ENCODE results near the gene HNRNPK. TPM values are rescaled to one million over a fixed set of nuclear protein-coding genes. Genes with fewer than 3 reads are reported as not detected.
A peak's percentile ranks its signal among the peaks of the same experiment; 100 is the strongest.

The HNRNPK gene
- total and polyA plus RNA-seq, 5 donors from 2014 or later = 617 to 1,033 (median 946) TPM

DNA sequence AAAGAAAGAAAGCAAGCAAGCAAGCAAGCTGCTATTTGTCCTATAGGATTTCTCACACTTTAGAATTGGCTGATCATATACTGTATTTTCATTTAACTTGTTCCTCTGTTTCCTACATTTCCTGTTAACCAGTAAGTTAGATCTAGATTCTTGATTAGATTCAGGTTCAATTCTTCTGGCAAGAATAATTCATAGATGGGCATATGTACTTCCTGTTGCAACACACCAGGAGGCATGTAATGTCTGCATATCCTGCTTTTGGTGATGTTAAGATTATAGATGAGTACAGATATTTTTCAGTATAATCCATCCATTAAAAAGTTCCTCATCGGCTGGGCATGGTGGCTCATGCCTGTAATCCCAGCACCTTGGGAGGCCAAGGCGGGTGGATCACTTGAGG, 48.0 kb downstream of the HNRNPK start:
- ATAC-seq (ENCODE audit: low read depth in 2 of 2) (no peak), DNase-seq (no peak)
- Mint-ChIP-seq H3K27me3 (no peaks in the 10 kb centered on the region), H3K27ac (no peak overlapping the region), H3K4me1 (peaks cover 0 to 9% (median 1%) of the 10 kb centered on the region in 4 donors), H3K9me3 (no peaks in the 10 kb centered on the region), H3K36me3 (no peaks in the 10 kb centered on the region), H3K4me3 (no peak overlapping the region)
- Histone ChIP-seq H3K27me3 (ENCODE audit: control insufficient read depth, insufficient read depth, low read length) (no peaks in the 10 kb centered on the region), H3K36me3 (ENCODE audit: control insufficient read depth, insufficient read depth, low read length) (no peaks in the 10 kb centered on the region), H3K9me3 (ENCODE audit: control insufficient read depth in 2 of 2, low read length in 2 of 2) (no peaks in the 10 kb centered on the region), H3K4me3 (ENCODE audit: low read depth, low read length) (no peak overlapping the region), H3K27ac (ENCODE audit: insufficient read depth, low read length, poor library complexity, severe bottlenecking) (no peak overlapping the region), H3K4me1 (ENCODE audit: control insufficient read depth, insufficient read depth, low read length, poor library complexity, severe bottlenecking) (no peaks in the 10 kb centered on the region)

DNA sequence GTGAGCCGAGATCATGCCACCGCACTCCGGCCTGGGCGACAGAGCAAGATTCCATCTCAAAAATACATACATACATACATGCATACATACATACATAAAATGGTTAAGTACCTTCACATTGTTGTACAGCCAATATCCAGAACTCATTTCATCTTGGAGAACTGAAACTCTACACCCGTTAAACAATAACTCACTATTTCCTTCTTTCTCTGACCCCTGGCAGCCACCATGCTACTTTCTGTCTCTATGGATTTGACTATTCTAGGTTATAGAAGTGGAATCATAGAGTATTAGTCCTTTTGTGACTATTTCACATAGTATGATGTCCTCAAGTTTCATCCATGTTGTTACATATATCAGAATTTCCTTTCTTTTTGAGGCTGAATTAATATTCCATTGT, 49.1 kb downstream of the HNRNPK start:
- H3K36me3 ChIP-seq (ENCODE audit: control insufficient read depth, insufficient read depth, low read length) = no peaks in the 10 kb centered on the region

DNA sequence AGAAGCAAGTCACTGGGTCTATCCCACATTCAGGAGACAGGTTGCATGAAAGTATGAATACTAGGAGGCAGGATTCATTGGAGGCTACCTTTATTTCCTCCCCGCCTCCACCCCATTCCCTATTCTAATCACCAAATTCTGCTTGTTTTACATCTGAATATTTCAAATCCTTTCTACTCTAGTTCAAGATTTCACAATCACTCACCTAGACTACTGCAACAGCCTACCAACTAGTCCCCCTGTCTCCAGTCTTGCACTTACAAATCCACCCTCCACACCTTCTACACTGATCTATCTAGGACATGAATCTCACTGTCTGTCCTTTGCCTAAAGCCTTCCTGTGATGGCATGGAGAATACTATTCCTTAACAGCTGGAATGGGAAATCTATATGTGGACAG, 52.4 kb downstream of the HNRNPK start:
- Mint-ChIP-seq H3K36me3 (no peaks in the 10 kb centered on the region), H3K4me3 (no peak overlapping the region), H3K9me3 (no peaks in the 10 kb centered on the region), H3K4me1 (peaks cover 0 to 9% (median 1%) of the 10 kb centered on the region in 4 donors), H3K27me3 (no peaks in the 10 kb centered on the region), H3K27ac (no peak overlapping the region)
- H3K4me3 ChIP-seq (ENCODE audit: low read depth, low read length) = no peak overlapping the region
- no peaks in the 10 kb centered on the region for H3K9me3 ChIP-seq (ENCODE audit: control insufficient read depth in 2 of 2, low read length in 2 of 2)
- ATAC-seq (ENCODE audit: low read depth in 2 of 2) (no peak), DNase-seq (no peak)
- no peaks in the 10 kb centered on the region for H3K4me1 ChIP-seq (ENCODE audit: control insufficient read depth, insufficient read depth, low read length, poor library complexity, severe bottlenecking)
- H3K27ac ChIP-seq (ENCODE audit: insufficient read depth, low read length, poor library complexity, severe bottlenecking) = no peak overlapping the region
- H3K27me3 ChIP-seq (ENCODE audit: control insufficient read depth, insufficient read depth, low read length) = no peaks in the 10 kb centered on the region
- H3K36me3 ChIP-seq (ENCODE audit: control insufficient read depth, insufficient read depth, low read length) = no peaks in the 10 kb centered on the region

More for the DNA sequence above, 49.1 kb downstream of the HNRNPK start:
- Mint-ChIP-seq H3K36me3 (no peaks in the 10 kb centered on the region), H3K9me3 (no peaks in the 10 kb centered on the region), H3K4me3 (no peak overlapping the region), H3K27ac (no peak overlapping the region), H3K4me1 (peaks cover 0 to 9% (median 1%) of the 10 kb centered on the region in 4 donors), H3K27me3 (no peaks in the 10 kb centered on the region)
- H3K27me3 ChIP-seq (ENCODE audit: control insufficient read depth, insufficient read depth, low read length) = no peaks in the 10 kb centered on the region
- ATAC-seq (ENCODE audit: low read depth in 2 of 2) (no peak), DNase-seq (no peak)
- H3K27ac ChIP-seq (ENCODE audit: insufficient read depth, low read length, poor library complexity, severe bottlenecking) = no peak overlapping the region
- no peaks in the 10 kb centered on the region for H3K9me3 ChIP-seq (ENCODE audit: control insufficient read depth in 2 of 2, low read length in 2 of 2)
- H3K4me3 ChIP-seq (ENCODE audit: low read depth, low read length) = no peak overlapping the region
- H3K4me1 ChIP-seq (ENCODE audit: control insufficient read depth, insufficient read depth, low read length, poor library complexity, severe bottlenecking) = no peaks in the 10 kb centered on the region

DNA sequence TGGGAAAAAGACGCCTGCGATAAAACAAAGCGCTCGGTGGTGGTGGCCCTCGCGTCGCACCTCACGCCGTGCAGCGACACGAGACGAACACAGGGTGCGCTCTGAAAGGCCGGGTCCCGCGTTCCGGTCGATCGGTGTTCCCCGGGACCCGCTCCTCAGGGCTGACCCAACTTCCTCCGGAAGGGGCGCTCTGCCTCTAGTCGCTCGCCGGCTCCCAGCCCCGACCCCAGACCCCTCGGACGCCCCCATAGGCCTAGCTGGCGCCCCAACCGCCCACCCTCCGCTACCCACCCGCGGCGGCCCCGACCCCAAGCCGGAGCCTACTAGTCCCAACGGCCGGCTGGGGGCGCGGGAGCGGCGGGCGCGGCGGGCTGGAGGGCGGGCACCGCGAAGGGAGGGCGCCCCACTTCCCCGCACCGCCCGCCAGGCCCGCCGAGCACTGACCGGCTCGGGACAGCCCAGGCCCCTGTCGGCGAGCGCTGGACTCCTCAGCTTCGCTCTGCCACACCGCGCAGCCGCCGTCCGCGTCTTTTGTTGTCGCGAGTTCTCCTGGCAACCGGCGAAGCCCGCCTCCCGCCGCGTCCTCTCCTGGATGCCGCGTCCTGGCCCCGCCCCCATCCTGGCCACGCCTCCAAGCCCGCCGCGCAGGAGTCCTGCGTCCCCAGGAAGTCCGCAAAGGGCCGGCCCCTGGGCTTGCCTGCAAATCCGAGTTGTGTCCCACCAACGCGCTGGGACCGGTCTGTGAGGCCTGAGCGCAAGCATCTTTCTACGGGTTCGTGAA, 58.9 kb downstream of the HNRNPK start, which contains the start of gene KIF27:
TSS of gene KIF27 (minus strand) at position 506 of the 781 bp plus-strand sequence. CDS start 5,841 bp downstream, outside the sequence.
- Mint-ChIP-seq H3K27ac (peak within 1 kb of the TSS; percentile 93 to 98 (median 96)), H3K9me3 (peaks cover 0 to 1% (median 0%) of the 10 kb centered on the region in 7 donors), H3K4me1 (peaks cover 8 to 23% (median 14%) of the 10 kb centered on the region in 4 donors), H3K36me3 (no peaks in the 10 kb centered on the region), H3K4me3 (peak within 1 kb of the TSS; percentile 93 to 98 (median 96)), H3K27me3 (no peaks in the 10 kb centered on the region)
- Histone ChIP-seq H3K27ac (ENCODE audit: insufficient read depth, low read length, poor library complexity, severe bottlenecking) (peak within 1 kb of the TSS; percentile 94), H3K36me3 (ENCODE audit: control insufficient read depth, insufficient read depth, low read length) (no peaks in the 10 kb centered on the region), H3K4me3 (ENCODE audit: low read depth, low read length) (peak within 1 kb of the TSS; percentile 84), H3K9me3 (ENCODE audit: control insufficient read depth in 2 of 2, low read length in 2 of 2) (no peaks in the 10 kb centered on the region), H3K27me3 (ENCODE audit: control insufficient read depth, insufficient read depth, low read length) (no peaks in the 10 kb centered on the region), H3K4me1 (ENCODE audit: control insufficient read depth, insufficient read depth, low read length, poor library complexity, severe bottlenecking) (peaks cover 11% of the 10 kb centered on the region)
- ATAC-seq (ENCODE audit: low read depth in 2 of 2) = peak; percentile 86 to 88
- DNase-seq = peak; percentile 91 to 96 (median 92)

DNA sequence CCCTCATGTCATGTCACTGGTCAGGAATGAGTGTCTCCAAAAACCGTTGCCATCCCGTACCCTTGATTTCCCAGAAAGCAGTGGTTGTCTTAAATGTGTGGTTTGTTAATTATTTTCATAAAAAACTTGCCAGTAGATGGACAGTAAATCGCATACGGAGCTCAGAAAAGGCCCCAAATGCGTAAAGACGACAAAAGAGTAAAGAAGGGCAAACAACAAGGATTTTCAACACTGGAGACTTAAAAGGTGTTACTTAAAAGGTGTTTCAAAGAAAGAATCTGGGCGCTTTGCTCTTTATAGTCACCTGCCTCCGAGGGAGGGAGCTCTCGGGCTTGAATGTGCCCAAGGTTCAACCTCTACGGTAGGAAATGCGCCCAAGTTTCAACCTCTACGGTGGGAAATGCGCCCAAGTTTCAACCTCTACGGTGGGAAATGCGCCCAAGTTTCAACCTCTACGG, 59.5 kb downstream of the HNRNPK start:
- ATAC-seq (ENCODE audit: low read depth in 2 of 2) (peak; percentile 35 to 42), DNase-seq (no peak)
- H3K4me1 ChIP-seq (ENCODE audit: control insufficient read depth, insufficient read depth, low read length, poor library complexity, severe bottlenecking) = peaks cover 11% of the 10 kb centered on the region
- peaks cover 0 to 1% (median 0%) of the 10 kb centered on the region in 7 donors for H3K9me3 Mint-ChIP-seq
- H3K9me3 ChIP-seq (ENCODE audit: control insufficient read depth in 2 of 2, low read length in 2 of 2) = no peaks in the 10 kb centered on the region
- no peaks in the 10 kb centered on the region for H3K36me3 Mint-ChIP-seq
- H3K27ac Mint-ChIP-seq = peak overlapping the region; percentile 74 to 96 (median 95)
- peak overlapping the region; percentile 88 to 98 (median 92) for H3K4me3 Mint-ChIP-seq
- H3K27me3 ChIP-seq (ENCODE audit: control insufficient read depth, insufficient read depth, low read length) = no peaks in the 10 kb centered on the region
- H3K36me3 ChIP-seq (ENCODE audit: control insufficient read depth, insufficient read depth, low read length) = no peaks in the 10 kb centered on the region
- H3K27me3 Mint-ChIP-seq = no peaks in the 10 kb centered on the region
- peak overlapping the region; percentile 94 for H3K27ac ChIP-seq (ENCODE audit: insufficient read depth, low read length, poor library complexity, severe bottlenecking)
- H3K4me3 ChIP-seq (ENCODE audit: low read depth, low read length) = peak overlapping the region; percentile 78
- H3K4me1 Mint-ChIP-seq = peaks cover 8 to 23% (median 14%) of the 10 kb centered on the region in 4 donors

DNA sequence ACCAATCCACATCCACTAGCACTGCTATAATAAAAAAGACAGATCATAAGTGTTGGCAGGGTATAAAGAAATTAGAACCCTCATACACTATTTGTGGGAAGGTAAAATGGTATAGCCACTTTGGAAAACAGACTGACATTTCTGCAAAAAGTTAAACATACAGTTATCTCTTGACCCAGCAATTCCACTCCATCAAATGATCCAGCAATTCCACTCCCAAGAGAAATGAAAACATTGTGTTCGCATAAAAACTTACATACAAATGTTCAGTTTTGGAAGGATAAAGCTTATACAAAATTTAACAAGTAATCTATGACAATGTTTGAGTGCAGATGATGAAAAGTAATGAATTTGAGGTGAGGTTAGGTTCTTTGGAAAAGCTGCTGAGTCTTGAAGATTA, 60.9 kb downstream of the HNRNPK start:
- H3K4me1 ChIP-seq (ENCODE audit: control insufficient read depth, insufficient read depth, low read length, poor library complexity, severe bottlenecking) = peaks cover 11% of the 10 kb centered on the region
- Mint-ChIP-seq H3K27me3 (no peaks in the 10 kb centered on the region), H3K4me1 (peaks cover 8 to 23% (median 14%) of the 10 kb centered on the region in 4 donors), H3K9me3 (peaks cover 0 to 1% (median 0%) of the 10 kb centered on the region in 7 donors), H3K36me3 (no peaks in the 10 kb centered on the region), H3K4me3 (peak overlapping the region in 1 of 4 donors; percentile 54), H3K27ac (peak overlapping the region in 1 of 3 donors; percentile 6)
- no peak overlapping the region for H3K27ac ChIP-seq (ENCODE audit: insufficient read depth, low read length, poor library complexity, severe bottlenecking)
- ATAC-seq (ENCODE audit: low read depth in 2 of 2) (no peak), DNase-seq (no peak)
- H3K27me3 ChIP-seq (ENCODE audit: control insufficient read depth, insufficient read depth, low read length) = no peaks in the 10 kb centered on the region
- no peaks in the 10 kb centered on the region for H3K36me3 ChIP-seq (ENCODE audit: control insufficient read depth, insufficient read depth, low read length)
- H3K9me3 ChIP-seq (ENCODE audit: control insufficient read depth in 2 of 2, low read length in 2 of 2) = no peaks in the 10 kb centered on the region
- H3K4me3 ChIP-seq (ENCODE audit: low read depth, low read length) = no peak overlapping the region

Data from CD4-positive, CD25-positive, alpha-beta regulatory T cell (primary cell).